Cardiac fibroblast (primary cell): ENCODE measurements around the gene MSH6.

ENCODE experiments used
- DNase-seq, 2 donors: peaks; one replicate each; pipeline versions ENCODE4 v3.0.0 to v3.0.0-alpha.2; 2010; ENCODE audit warnings: low read depth in 2 of 2
- H3K4me3 ChIP-seq, 2 donors: replicated peaks in 1 of 2; 1 replicate in 1 of 2; 2 replicates in 1 of 2; pipeline ENCODE4 v1.5.1; 2011; ENCODE audit warnings: low read depth in 2 of 2, low read length in 2 of 2, mild to moderate bottlenecking in 2 of 2, moderate library complexity in 1 of 2
- CTCF ChIP-seq: IDR thresholded peaks from one replicate; pipeline ENCODE4 v1.5.1; 2011; ENCODE audit warnings: low read depth, mild to moderate bottlenecking, low read length, inconsistent platforms

The MSH6 gene

GRCh38 chr2:47810850-47811249 lies 27.9 kb downstream of the MSH6 start:
- H3K4me3 ChIP-seq, result no peak overlapping the region
- no peak for TF ChIP-seq CTCF
- DNase-seq, result no peak

GRCh38 chr2:47811668-47812067 lies 28.7 kb downstream of the MSH6 start:
- TF ChIP-seq CTCF, result no peak
- no peak for DNase-seq
- no peak overlapping the region for H3K4me3 ChIP-seq

GRCh38 chr2:47815764-47816163 lies 32.8 kb downstream of the MSH6 start:
- H3K4me3 ChIP-seq, result no peak overlapping the region
- no peak for TF ChIP-seq CTCF
- no peak for DNase-seq

- no peak for DNase-seq
- TF ChIP-seq CTCF, result no peak
- H3K4me3 ChIP-seq, result no peak overlapping the region
Measured at GRCh38 chr2:47818777-47819176, 35.8 kb downstream of the MSH6 start.

GRCh38 chr2:47819834-47820233 lies 36.9 kb downstream of the MSH6 start:
- peak in 1 of 2 donors; percentile 29 for DNase-seq
- H3K4me3 ChIP-seq, result no peak overlapping the region
- no peak for TF ChIP-seq CTCF

GRCh38 chr2:47822518-47822917 lies 39.6 kb downstream of the MSH6 start:
- DNase-seq, result no peak
- H3K4me3 ChIP-seq, result no peak overlapping the region
- TF ChIP-seq CTCF, result no peak

- no peak for TF ChIP-seq CTCF
- no peak overlapping the region for H3K4me3 ChIP-seq
- DNase-seq, result no peak
Measured at GRCh38 chr2:47833516-47833968, 50.6 kb downstream of the MSH6 start.
